A549 (cell line): ENCODE data around the gene PPL. TPM values are rescaled to one million over a fixed set of nuclear protein-coding genes. Genes with fewer than 3 reads are reported as not detected.
"Not testable (repeated sequence)": the region's sequence is repeated elsewhere in the genome, so short reads cannot be mapped to it uniquely, and the experiment has no call there.

ENCODE experiments used
- ATAC-seq, 2 experiments: fragments of 200-7000 bp in 1 of 2; fragments of >200 bp in 1 of 2; cut with Nextera tagmentation in 1 of 2; cut with Tn5 transposase in 1 of 2; 3 replicates each; pipeline versions ENCODE4 v1.8.0 to v1.9.1; 2018 to 2020; ENCODE audit warnings: mild to moderate bottlenecking in 1 of 2, moderate library complexity in 1 of 2
- CTCF ChIA-PET: fragments of 300-600 bp; sonication (Branson Sonifier 250); formaldehyde crosslinking; extraction: SDS; loops from one replicate; lab custom pipeline; 2021; ENCODE audit warnings: antibody characterized with exemption, inconsistent platforms; lab: Yijun Ruan, JAX
- POLR2A ChIA-PET: fragments of 350-600 bp; formaldehyde crosslinking; extraction: SDS; loops from one replicate; lab custom pipeline; 2021; ENCODE audit warnings: antibody characterized with exemption, inconsistent platforms; lab: Yijun Ruan, JAX
- DNase-seq, 2 experiments: peaks; one replicate each; pipeline versions ENCODE4 v3.0.0 to v3.0.0-alpha.2; 2011 to 2016; ENCODE audit warnings: low read depth in 1 of 2, low spot score in 1 of 2
- FAIRE-seq: peaks from 2 replicates; lab custom pipeline; 2011; peaks lifted over from hg19 to GRCh38; lab: Jason Lieb, UNC
- H3K27ac ChIP-seq, 2 experiments: fragments of >200 bp; sonication (Bioruptor Twin); formaldehyde crosslinking; 3 replicates each; pipeline ENCODE4 v1.5.1; 2016 to 2017
- H3K4me1 ChIP-seq: fragments of >200 bp; sonication (Bioruptor Twin); formaldehyde crosslinking; 3 replicates; pipeline ENCODE4 v1.6.1; 2016
- H3K4me2 ChIP-seq: fragments of >200 bp; sonication (Bioruptor Twin); formaldehyde crosslinking; 3 replicates; pipeline ENCODE4 v1.6.1; 2016
- H3K4me3 ChIP-seq: fragments of >200 bp; sonication (Bioruptor Twin); formaldehyde crosslinking; 3 replicates; pipeline ENCODE4 v1.5.1; 2016
- H3K9me3 ChIP-seq: fragments of >200 bp; sonication (Bioruptor Twin); formaldehyde crosslinking; 3 replicates; pipeline ENCODE4 v1.6.1; 2016
- BCL3 ChIP-seq: fragments of >200 bp; sonication (Bioruptor Twin); formaldehyde crosslinking; IDR thresholded peaks from 3 replicates; pipeline ENCODE4 v1.6.1; 2016
- CBX2 ChIP-seq: fragments of 200-600 bp; sonication (generic); IDR thresholded peaks from 2 replicates; pipeline ENCODE4 v1.6.1; 2016; ENCODE audit warnings: low read depth, mild to moderate bottlenecking, borderline replicate concordance
- CEBPB ChIP-seq, 2 experiments: fragments of >200 bp in 1 of 2; sonication (Bioruptor Twin) in 1 of 2; formaldehyde crosslinking in 1 of 2; IDR thresholded peaks; 2 replicates each; pipeline ENCODE4 v1.6.1; 2012 to 2016
- CHD2 ChIP-seq: fragments of 150-350 bp; IDR thresholded peaks from 2 replicates; pipeline ENCODE4 v1.6.1; 2014; ENCODE audit warnings: low read length; ENCODE audit not compliant: partially characterized antibody
- CHD4 ChIP-seq: fragments of 200-600 bp; sonication (generic); IDR thresholded peaks from 2 replicates; pipeline ENCODE4 v1.6.1; 2016; ENCODE audit warnings: antibody characterized with exemption, mild to moderate bottlenecking, borderline replicate concordance
- CTCF ChIP-seq: fragments of >200 bp; sonication (Bioruptor Twin); formaldehyde crosslinking; IDR thresholded peaks from 3 replicates; pipeline ENCODE4 v1.5.1; 2016
- EP300 ChIP-seq, 2 experiments: fragments of >200 bp; sonication (Bioruptor Twin); formaldehyde crosslinking; IDR thresholded peaks; 2 replicates in 1 of 2; 3 replicates in 1 of 2; pipeline ENCODE4 v1.6.1; 2016 to 2017
- FOSL2 ChIP-seq, 2 experiments: fragments of 450-650 bp in 1 of 2; fragments of >200 bp in 1 of 2; sonication (Bioruptor Twin) in 1 of 2; formaldehyde crosslinking; IDR thresholded peaks; 2 replicates each; pipeline versions ENCODE4 v1.5.0 to v1.6.1; 2016 to 2020; ENCODE audit warnings: mild to moderate bottlenecking in 1 of 2, moderate library complexity in 1 of 2
- HES2 ChIP-seq: fragments of >200 bp; sonication (Bioruptor Twin); formaldehyde crosslinking; IDR thresholded peaks from 2 replicates; pipeline ENCODE4 v1.6.1; 2016
- HEYL ChIP-seq: fragments of 250-450 bp; sonication (Bioruptor Pico); IDR thresholded peaks from 2 replicates; pipeline ENCODE4 v1.8.0; 2021; ENCODE audit warnings: mild to moderate bottlenecking, moderate library complexity
- HOXB5 ChIP-seq: fragments of 250-450 bp; sonication (Bioruptor Pico); IDR thresholded peaks from 2 replicates; pipeline ENCODE4 v1.5.0; 2020; ENCODE audit warnings: mild to moderate bottlenecking, moderate library complexity
- MAFK ChIP-seq: fragments of 450-650 bp; IDR thresholded peaks from 2 replicates; pipeline ENCODE4 v1.6.1; 2014; ENCODE audit not compliant: partially characterized antibody
- MAZ ChIP-seq: fragments of 150-350 bp; IDR thresholded peaks from 2 replicates; pipeline ENCODE4 v1.6.1; 2014; ENCODE audit warnings: antibody characterized with exemption, low read depth, low read length, borderline replicate concordance
- MYC ChIP-seq: IDR thresholded peaks from 2 replicates; pipeline ENCODE4 v1.6.1; 2012; ENCODE audit warnings: mild to moderate bottlenecking, inconsistent platforms, low read length, improper control_type of control experiment, borderline replicate concordance
- NPAS2 ChIP-seq: fragments of 250-450 bp; sonication (Bioruptor Pico); IDR thresholded peaks from 2 replicates; pipeline ENCODE4 v1.8.0; 2022; ENCODE audit warnings: mild to moderate bottlenecking, moderate library complexity, borderline replicate concordance
- NR3C1 ChIP-seq: fragments of >200 bp; sonication (Bioruptor Twin); formaldehyde crosslinking; IDR thresholded peaks from 3 replicates; pipeline ENCODE4 v1.6.1; 2017
- PBX3 ChIP-seq: IDR thresholded peaks from 2 replicates; pipeline ENCODE4 v1.6.1; 2012
- PHF8 ChIP-seq: fragments of 200-600 bp; sonication (generic); IDR thresholded peaks from 2 replicates; pipeline ENCODE4 v1.6.1; 2016; ENCODE audit warnings: low read depth, mild to moderate bottlenecking, antibody characterized with exemption, moderate library complexity, borderline replicate concordance
- RARB ChIP-seq: fragments of 250-450 bp; sonication (Bioruptor Pico); IDR thresholded peaks from 2 replicates; pipeline ENCODE4 v1.8.0; 2021; ENCODE audit warnings: mild to moderate bottlenecking, moderate library complexity
- RCOR1 ChIP-seq: fragments of 150-350 bp; IDR thresholded peaks from 2 replicates; pipeline ENCODE4 v1.6.1; 2014; ENCODE audit warnings: antibody characterized with exemption, low read length, low read depth
- REST ChIP-seq: fragments of 200-600 bp; sonication (generic); IDR thresholded peaks from 2 replicates; pipeline ENCODE4 v1.6.1; 2016; ENCODE audit warnings: antibody characterized with exemption, mild to moderate bottlenecking, moderate library complexity
- SMC3 ChIP-seq: fragments of >200 bp; sonication (Bioruptor Twin); formaldehyde crosslinking; IDR thresholded peaks from 3 replicates; pipeline ENCODE4 v1.6.1; 2018; ENCODE audit warnings: inconsistent platforms
- ZC3H11A ChIP-seq: fragments of 450-650 bp; IDR thresholded peaks from 2 replicates; pipeline ENCODE4 v1.6.1; 2014; ENCODE audit warnings: antibody characterized with exemption, mild to moderate bottlenecking
- WGBS: methylation state at CpG from one replicate; pipeline ENCODE4 v1.1.6; 2017; ENCODE audit errors: missing lambda C conversion rate; 5-methylcytosine and 5-hydroxymethylcytosine counted together
- polyA plus RNA-seq, 4 experiments: library from polyadenylated mRNA; depleted of rRNA in 3 of 4; stranded (reverse); fragments of >200 nt; fragmentation: RNase III in 1 of 4; extraction: RNeasy Plus Mini Kit Qiagen cat#74134 plus additional on column Dnase treatment in 1 of 4; gene quantifications; 2 replicates in 3 of 4; 3 replicates in 1 of 4; pipeline ENCODE4 v1.2.3, GENCODE V29; 2011 to 2017

The PPL gene
- polyA plus RNA-seq, 2 of the 4 experiments (the other 2 are of a cell fraction): 1.8 to 2.6 TPM

- Histone ChIP-seq H3K9me3 (no peaks in the 10 kb centered on the region), H3K4me1 (no peaks in the 10 kb centered on the region), H3K4me2 (no peak overlapping the region), H3K4me3 (no peak overlapping the region), H3K27ac (no peak overlapping the region)
- DNase-seq (no peak), FAIRE-seq (no peak), ATAC-seq (no peak)
- 91% methylated on average over 2 of the region's 7 CpGs for WGBS
- ChIA-PET POLR2A (no interaction called here), CTCF (no interaction called here)
- TF ChIP-seq RARB (CRISPR knock-in tag) (no peak), FOSL2 (IDR thresholded peaks at IDR 0.05) (no peak), FOSL2 (CRISPR knock-in tag; IDR thresholded peaks at IDR 0.05) (no peak), HOXB5 (CRISPR knock-in tag) (no peak), NR3C1 (no peak), CHD2 (no peak), MYC (no peak), MAZ (no peak), PBX3 (no peak), BCL3 (no peak), ZC3H11A (no peak)
Observed at GRCh38 chr16:4897328-4897727, 39.6 kb downstream of the PPL start.

- H3K4me3 ChIP-seq, FAIRE-seq, POLR2A ChIA-PET, H3K4me1 ChIP-seq, H3K27ac ChIP-seq, CTCF ChIA-PET, ATAC-seq, DNase-seq, H3K9me3 ChIP-seq, H3K4me2 ChIP-seq: not testable (repeated sequence)
- WGBS: 82% methylated on average over 9 of the region's 9 CpGs
Observed at GRCh38 chr16:4896761-4897160, 40.2 kb downstream of the PPL start.

GRCh38 chr16:4895366-4895765 is 41.6 kb downstream of the PPL start:
- Histone ChIP-seq H3K4me1 (no peaks in the 10 kb centered on the region), H3K27ac (no peak overlapping the region), H3K9me3 (no peaks in the 10 kb centered on the region)
- DNase-seq (no peak), FAIRE-seq (no peak)
- POLR2A ChIA-PET: no interaction called here
- WGBS: 92% methylated on average over 13 of the region's 13 CpGs
- CTCF ChIA-PET: interaction anchor here (3.0 kb wide), 1 partner anchor 61 kb away, joined by 11 read pairs; no protein-coding TSS in a partner anchor
- TF ChIP-seq PHF8 (no peak), HOXB5 (CRISPR knock-in tag) (no peak), PBX3 (no peak), RCOR1 (no peak), CTCF (no peak), CHD4 (no peak), MAFK (no peak), EP300 (IDR thresholded peaks at IDR 0.05) (no peak), REST (no peak), HEYL (CRISPR knock-in tag) (no peak), MAZ (no peak), CBX2 (no peak), NPAS2 (CRISPR knock-in tag) (no peak), HES2 (no peak), SMC3 (no peak), CEBPB (IDR thresholded peaks at IDR 0.05) (no peak)
- TF ChIP-seq, all 56 proteins: peak for 0
- Histone ChIP-seq H3K4me2 (no peak overlapping the region), H3K4me3 (no peak overlapping the region)
- ATAC-seq: no peak
